ENCODE data around the gene ANOS1. TPM values are rescaled to one million over a fixed set of nuclear protein-coding genes. Genes with fewer than 3 reads are reported as not detected.

Gene ANOS1
- total RNA-seq, 1 donor from 2014 or later, result 4.3 TPM

GRCh38 chrX:8711401-8711800 lies 20.5 kb downstream of the ANOS1 start:
- H3K4me1 Mint-ChIP-seq, result peaks cover 9% of the 10 kb centered on the region
- no peak overlapping the region for H3K27ac Mint-ChIP-seq
- H3K27me3 Mint-ChIP-seq (ENCODE audit: low read depth), result peaks cover 7% of the 10 kb centered on the region
- no peaks in the 10 kb centered on the region for H3K9me3 Mint-ChIP-seq
- no peak overlapping the region for H3K4me3 Mint-ChIP-seq
- no peaks in the 10 kb centered on the region for H3K36me3 Mint-ChIP-seq
- DNase-seq (ENCODE audit: low spot score in 2 of 2, unreplicated experiment in 2 of 2), result no peak
- TF ChIP-seq CTCF (IDR thresholded peaks at IDR 0.05; ENCODE audit: unreplicated experiment), result no peak

- H3K9me3 Mint-ChIP-seq, result no peaks in the 10 kb centered on the region
- no peak for DNase-seq (ENCODE audit: low spot score in 2 of 2, unreplicated experiment in 2 of 2)
- no peak overlapping the region for H3K4me3 Mint-ChIP-seq
- H3K4me1 Mint-ChIP-seq, result peaks cover 3% of the 10 kb centered on the region
- TF ChIP-seq CTCF (IDR thresholded peaks at IDR 0.05; ENCODE audit: unreplicated experiment), result no peak
- no peak overlapping the region for H3K27ac Mint-ChIP-seq
- peaks cover 9% of the 10 kb centered on the region for H3K27me3 Mint-ChIP-seq (ENCODE audit: low read depth)
- H3K36me3 Mint-ChIP-seq, result no peaks in the 10 kb centered on the region
Observed at GRCh38 chrX:8704184-8704583, 27.8 kb downstream of the ANOS1 start.

- H3K4me1 Mint-ChIP-seq, result peaks cover 5% of the 10 kb centered on the region
- peaks cover 22% of the 10 kb centered on the region for H3K27me3 Mint-ChIP-seq (ENCODE audit: low read depth)
- H3K9me3 Mint-ChIP-seq, result peaks cover 3% of the 10 kb centered on the region
- TF ChIP-seq CTCF (IDR thresholded peaks at IDR 0.05; ENCODE audit: unreplicated experiment), result no peak
- H3K27ac Mint-ChIP-seq, result no peak overlapping the region
- no peak for DNase-seq (ENCODE audit: low spot score in 2 of 2, unreplicated experiment in 2 of 2)
- no peaks in the 10 kb centered on the region for H3K36me3 Mint-ChIP-seq
- H3K4me3 Mint-ChIP-seq, result no peak overlapping the region
Observed at GRCh38 chrX:8692871-8693270, 39.1 kb downstream of the ANOS1 start.

DNA sequence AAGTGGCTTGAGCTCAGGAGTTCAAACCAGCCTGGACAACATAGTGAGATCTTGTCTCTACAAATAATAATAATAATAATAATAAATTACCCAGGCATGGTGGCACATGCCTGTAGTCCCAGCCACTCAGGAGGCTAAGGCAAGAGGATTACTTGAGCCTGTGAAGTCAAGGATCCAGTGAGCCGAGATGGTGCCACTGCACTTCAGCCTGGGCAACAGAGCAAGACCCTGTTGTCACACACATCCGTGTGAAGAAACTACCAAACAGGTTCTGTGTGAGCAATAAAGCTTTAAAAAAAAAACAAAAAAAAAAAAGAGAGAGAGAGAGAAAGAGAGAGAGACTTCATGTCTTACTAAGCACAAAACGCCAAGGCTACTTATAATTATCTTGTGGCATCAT lies 42.5 kb downstream of the ANOS1 start:
- peaks cover 5% of the 10 kb centered on the region for H3K4me1 Mint-ChIP-seq
- no peak for TF ChIP-seq CTCF (IDR thresholded peaks at IDR 0.05; ENCODE audit: unreplicated experiment)
- DNase-seq (ENCODE audit: low spot score in 2 of 2, unreplicated experiment in 2 of 2), result no peak
- no peaks in the 10 kb centered on the region for H3K36me3 Mint-ChIP-seq
- H3K27me3 Mint-ChIP-seq (ENCODE audit: low read depth), result peaks cover 42% of the 10 kb centered on the region
- H3K4me3 Mint-ChIP-seq, result no peak overlapping the region
- H3K9me3 Mint-ChIP-seq, result no peaks in the 10 kb centered on the region
- no peak overlapping the region for H3K27ac Mint-ChIP-seq

- H3K27me3 Mint-ChIP-seq (ENCODE audit: low read depth), result peaks cover 48% of the 10 kb centered on the region
- no peak overlapping the region for H3K27ac Mint-ChIP-seq
- no peak for DNase-seq (ENCODE audit: low spot score in 2 of 2, unreplicated experiment in 2 of 2)
- TF ChIP-seq CTCF (IDR thresholded peaks at IDR 0.05; ENCODE audit: unreplicated experiment), result no peak
- peaks cover 5% of the 10 kb centered on the region for H3K4me1 Mint-ChIP-seq
- no peak overlapping the region for H3K4me3 Mint-ChIP-seq
- H3K36me3 Mint-ChIP-seq, result no peaks in the 10 kb centered on the region
- no peaks in the 10 kb centered on the region for H3K9me3 Mint-ChIP-seq
Observed at GRCh38 chrX:8688776-8689175, 43.2 kb downstream of the ANOS1 start.
